HG03108 (cell line): ENCODE results near the gene DGUOK.

ENCODE experiments used
- ATAC-seq: cut with Tn5 transposase; IDR thresholded peaks from one replicate; pipeline ENCODE4 v1.9.1; 2021; ENCODE audit warnings: moderate library complexity; ENCODE audit not compliant: unreplicated experiment

DGUOK gene

GRCh38 chr2:73976803-73977202, 50.1 kb downstream of the DGUOK start:
- no peak for ATAC-seq

DNA sequence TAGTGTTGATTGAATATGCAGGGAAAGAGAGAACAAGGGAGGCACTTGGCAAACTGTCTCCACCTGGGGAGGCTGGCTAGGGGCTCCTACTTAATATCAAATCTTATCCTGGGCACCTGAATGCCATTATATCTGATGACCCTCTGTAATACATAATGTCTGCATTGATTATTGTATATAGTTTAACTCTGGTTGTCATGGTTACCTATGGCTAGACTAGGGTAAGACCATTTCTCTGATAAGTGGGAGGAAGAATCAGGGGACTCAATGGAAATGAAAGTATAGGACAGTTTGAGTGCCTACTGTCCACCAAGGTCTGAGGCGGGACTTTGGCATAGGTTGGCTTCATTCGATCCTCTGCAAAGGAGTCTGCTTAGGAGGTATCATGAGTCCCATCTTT, 50.8 kb downstream of the DGUOK start:
- no peak for ATAC-seq

DNA sequence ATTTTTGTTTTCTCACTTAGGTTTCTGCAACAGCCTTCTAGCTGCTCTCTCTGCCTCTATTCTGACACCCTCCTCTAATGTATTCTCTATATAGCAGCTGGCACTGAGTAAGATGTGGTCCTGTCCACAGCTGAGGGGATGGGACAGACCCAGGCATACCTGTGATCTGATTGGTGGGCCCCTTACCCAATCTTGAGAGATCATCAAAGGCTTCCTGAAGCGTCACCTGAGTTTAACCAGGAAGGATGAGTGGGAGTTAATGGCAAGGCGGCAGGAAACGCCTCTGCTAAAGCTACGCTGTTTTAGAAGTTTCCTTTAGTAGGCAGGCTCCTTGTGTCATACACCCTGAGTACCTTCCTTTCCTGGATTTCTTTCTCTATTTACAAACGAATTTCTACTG, 52.3 kb downstream of the DGUOK start:
- peak; percentile 41 for ATAC-seq

DNA sequence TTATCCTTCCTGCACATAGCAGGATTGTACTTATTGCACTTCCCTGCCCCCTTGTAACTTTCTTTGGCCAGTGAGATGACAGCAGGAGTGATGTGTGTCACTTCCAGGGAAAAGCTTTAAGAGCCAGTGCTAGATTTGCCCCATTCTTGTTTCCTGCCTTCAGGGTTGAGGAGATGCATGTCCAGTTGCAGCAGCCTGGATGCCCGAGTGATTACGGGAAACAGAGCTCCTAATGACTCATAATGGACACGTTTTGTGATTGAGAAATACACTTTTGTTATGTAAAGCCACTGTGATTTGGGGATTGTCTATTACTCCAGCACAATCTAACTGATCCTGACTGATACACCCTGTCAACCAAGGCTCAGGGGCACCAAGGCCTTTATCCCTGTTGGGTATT, 53.0 kb downstream of the DGUOK start:
- ATAC-seq, result no peak

GRCh38 chr2:73980566-73980965, 53.9 kb downstream of the DGUOK start:
- ATAC-seq, result no peak

- no peak for ATAC-seq
Observed at GRCh38 chr2:73981081-73982001, 54.7 kb downstream of the DGUOK start.

GRCh38 chr2:73982140-73982617, 55.5 kb downstream of the DGUOK start:
- ATAC-seq, result no peak

DNA sequence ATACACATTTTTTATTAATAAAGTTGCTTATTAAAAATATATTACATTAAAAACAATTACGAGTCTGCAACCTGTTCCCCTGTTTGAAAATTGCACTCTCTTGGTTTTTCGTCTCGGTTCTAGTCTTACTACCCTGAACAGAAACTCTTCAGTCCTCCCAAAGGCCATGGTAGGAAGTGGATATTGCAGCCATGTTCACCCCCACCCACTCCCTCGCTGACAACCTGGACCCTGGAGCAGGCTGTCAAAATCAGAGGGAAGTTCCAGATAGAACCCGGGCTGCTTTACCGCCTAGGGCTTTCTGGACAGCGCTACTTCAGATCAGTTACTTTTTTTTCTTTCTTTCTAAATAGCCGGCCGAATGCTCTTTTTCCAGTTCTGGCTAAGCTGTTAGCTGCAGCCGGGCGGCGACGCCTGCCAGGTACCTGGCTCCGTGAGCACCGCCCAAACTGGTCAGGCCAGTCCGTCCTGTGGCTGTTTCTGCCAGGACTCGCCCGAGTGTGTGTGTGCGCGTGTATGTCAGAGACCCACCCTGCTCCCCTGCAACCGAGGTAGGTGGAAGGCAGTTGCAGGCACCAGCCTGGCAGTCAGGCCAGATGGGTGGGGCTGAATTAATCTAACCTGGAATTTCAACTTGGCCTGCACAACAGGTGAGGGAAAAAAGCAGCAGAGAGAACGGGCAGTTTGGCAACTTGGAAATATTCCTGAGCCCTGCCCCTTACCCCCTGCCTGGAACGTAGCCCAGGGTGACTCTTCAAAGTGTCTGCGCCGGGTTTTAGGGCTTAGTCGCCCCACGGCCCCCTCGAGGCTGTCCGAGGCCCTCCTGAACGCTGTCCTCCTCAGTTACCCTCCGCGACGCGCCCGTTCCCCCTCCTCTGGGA, 56.9 kb downstream of the DGUOK start:
- ATAC-seq, result no peak

- ATAC-seq, result peak; percentile 34
Observed at GRCh38 chr2:73984203-73984921, 57.7 kb downstream of the DGUOK start, which contains the start of gene TET3. TSS of gene TET3 (plus strand) at chr2:73984910. CDS start at chr2:73986404, 1,494 bp downstream.

DNA sequence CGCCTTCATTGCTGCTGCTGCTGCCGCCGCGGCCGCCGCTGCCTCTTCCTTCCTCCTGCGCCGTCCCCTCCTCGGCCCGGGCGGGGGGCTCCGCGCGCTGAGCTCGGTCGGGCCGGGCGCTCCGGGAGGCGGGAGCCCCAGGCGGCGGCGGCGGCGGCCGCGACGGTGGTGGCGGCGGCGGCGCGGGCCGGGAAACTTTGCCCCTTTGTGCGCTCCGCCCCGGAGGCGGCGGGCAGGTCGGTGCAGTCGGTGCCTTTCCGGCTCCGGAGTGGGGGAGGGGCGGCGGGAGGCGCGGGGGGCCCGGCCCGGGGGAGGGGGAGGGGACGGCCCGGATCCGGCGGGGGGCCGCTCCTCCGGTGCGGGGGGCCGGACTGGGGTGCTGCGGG, 58.2 kb downstream of the DGUOK start:
- ATAC-seq, result peak; percentile 17

DNA sequence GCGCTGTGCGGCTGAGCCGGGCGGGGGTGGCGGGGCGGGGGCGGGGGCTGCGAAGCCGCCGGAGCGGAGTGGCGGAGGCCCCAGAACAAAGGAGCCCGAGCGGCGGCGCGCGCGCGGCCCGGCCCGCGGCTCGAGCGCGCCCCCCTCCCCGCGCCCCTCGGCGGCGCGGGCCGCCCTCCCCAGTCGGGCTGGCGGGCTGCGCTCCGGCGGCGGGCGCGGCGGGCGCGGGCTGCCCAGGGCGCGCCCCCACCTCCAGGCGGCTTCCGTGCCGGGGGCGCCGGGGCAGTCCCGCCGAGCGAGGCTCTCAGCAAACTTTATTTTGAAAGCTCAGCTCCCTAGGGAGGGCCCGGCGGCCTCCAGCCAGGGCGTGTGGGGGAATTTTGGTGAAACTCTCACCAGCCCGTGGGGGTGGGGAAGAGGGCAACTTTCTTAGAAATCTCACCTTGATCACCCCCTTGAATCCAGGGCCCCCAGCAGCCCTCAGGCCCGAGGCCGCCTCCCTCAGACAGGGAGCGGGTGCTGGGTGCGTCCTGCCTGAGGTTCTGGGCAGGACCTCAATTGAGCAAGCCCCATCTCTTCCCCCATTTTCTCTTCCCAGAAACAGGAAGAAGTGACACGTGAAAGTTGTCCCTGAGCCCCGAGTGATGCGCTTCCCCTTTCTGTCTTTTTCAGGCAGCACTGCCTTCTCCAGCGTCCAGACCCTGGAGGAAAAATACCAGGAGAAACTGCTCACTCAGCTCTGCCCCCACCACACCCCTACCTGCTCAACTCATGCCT, 58.8 kb downstream of the DGUOK start:
- ATAC-seq, result peak; percentile 35

GRCh38 chr2:73986085-73986681, 59.5 kb downstream of the DGUOK start:
- no peak for ATAC-seq

DNA sequence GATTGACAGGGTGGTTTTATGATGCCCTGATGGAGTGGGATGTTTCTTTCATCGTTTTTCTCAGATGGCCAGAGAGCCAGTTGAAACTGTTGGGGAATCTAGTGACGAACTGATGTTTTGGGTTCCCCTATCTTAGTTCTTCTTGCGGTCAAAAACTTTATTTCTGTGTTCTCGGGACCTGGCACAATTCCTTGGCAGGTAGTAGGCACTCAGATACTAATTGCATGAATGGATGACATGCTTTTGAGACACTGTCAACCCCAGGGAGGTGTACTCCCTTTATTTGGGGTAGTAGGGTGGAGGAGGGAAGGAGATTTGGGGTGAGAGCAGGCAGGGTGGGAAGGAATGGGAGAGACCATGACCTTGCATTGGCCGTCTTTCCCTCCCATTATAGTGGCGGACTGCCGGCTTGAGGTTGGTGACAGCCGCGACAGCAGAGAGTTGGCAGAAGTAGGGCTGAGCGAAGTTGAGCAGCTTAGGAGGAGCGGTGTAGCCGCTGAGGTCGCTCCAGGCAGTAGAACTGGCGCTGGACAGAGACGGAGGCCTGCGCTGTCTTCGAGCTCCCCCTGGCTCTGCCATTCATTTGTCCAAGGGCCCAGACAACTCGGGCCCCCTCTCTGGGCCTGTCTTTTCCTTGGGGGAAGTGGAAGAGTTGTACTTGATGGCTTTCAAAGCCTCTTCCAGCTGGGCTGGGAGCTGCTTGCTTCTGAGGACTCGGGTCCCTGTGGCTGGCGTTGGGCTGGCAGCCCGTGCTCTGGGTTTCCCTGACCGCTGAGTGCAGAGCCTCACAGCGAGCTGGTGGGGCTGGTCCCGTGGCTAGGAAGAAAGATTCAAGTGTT, 60.6 kb downstream of the DGUOK start:
- ATAC-seq, result no peak

GRCh38 chr2:73987948-73988700, 61.4 kb downstream of the DGUOK start:
- no peak for ATAC-seq

DNA sequence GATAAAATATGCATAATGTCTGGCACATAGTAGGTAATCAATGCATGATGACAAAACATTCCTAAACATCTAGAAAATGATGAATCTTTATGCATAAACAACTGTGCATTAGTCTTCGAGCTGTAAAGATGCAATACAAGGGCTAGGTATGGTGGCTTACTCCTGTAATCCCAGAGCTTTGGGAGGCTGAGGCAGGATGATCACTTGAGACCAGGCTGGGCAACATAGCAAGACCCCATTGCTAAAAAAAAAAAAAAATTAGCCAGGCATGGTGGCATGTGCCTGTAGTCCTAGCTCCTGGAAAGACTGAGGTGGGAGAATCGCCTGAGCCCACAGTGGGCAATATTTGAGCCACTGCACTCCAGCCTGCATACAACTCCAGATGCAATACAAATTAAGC, 63.3 kb downstream of the DGUOK start:
- ATAC-seq, result no peak

GRCh38 chr2:73990531-73990930, 63.9 kb downstream of the DGUOK start:
- ATAC-seq, result no peak

GRCh38 chr2:73992036-73992435, 65.4 kb downstream of the DGUOK start:
- no peak for ATAC-seq

- no peak for ATAC-seq
Observed at GRCh38 chr2:73993376-73993775, 66.7 kb downstream of the DGUOK start.
